K562 (cell line): ENCODE results near the gene MMEL1. TPM values are rescaled to one million over a fixed set of nuclear protein-coding genes. Genes with fewer than 3 reads are reported as not detected.

Source experiments
- ERF ChIP-seq: fragments of 450-650 bp; formaldehyde crosslinking; IDR thresholded peaks from 2 replicates; pipeline ENCODE4 v1.4.0; 2020; ENCODE audit warnings: mild to moderate bottlenecking, mixed read lengths
- MCM3 ChIP-seq: fragments of 450-650 bp; IDR thresholded peaks from 2 replicates; pipeline ENCODE4 v1.6.1; 2016
- MTA3 ChIP-seq: fragments of 450-650 bp; formaldehyde crosslinking; IDR thresholded peaks from 2 replicates; pipeline ENCODE4 v1.6.1; 2017; ENCODE audit warnings: mild to moderate bottlenecking, borderline replicate concordance
- PML ChIP-seq: IDR thresholded peaks from 2 replicates; pipeline ENCODE4 v1.6.1; 2012; ENCODE audit warnings: low read length, inconsistent platforms
- SMARCA4 ChIP-seq: fragments of 450-650 bp; IDR thresholded peaks from 2 replicates; pipeline ENCODE4 v1.6.1; 2016
- SP1 ChIP-seq: sonication (generic); formaldehyde crosslinking; IDR thresholded peaks from 2 replicates; pipeline ENCODE4 v1.8.1; 2022; ENCODE audit warnings: mild to moderate bottlenecking, missing genetic modification reagents
- TCF7 ChIP-seq: sonication (generic); IDR thresholded peaks from 2 replicates; pipeline ENCODE4 v1.6.1; 2016; ENCODE audit warnings: antibody characterized with exemption, borderline replicate concordance
- ZNF197 ChIP-seq: fragments of 200-800 bp; sonication (Bioruptor generic); IDR thresholded peaks from 2 replicates; pipeline ENCODE4 v1.6.1; 2016; ENCODE audit warnings: low read depth, missing genetic modification characterization, missing compliant biosample characterization
- ZNF431 ChIP-seq: sonication (generic); formaldehyde crosslinking; IDR thresholded peaks from 2 replicates; pipeline ENCODE4 v1.8.0; 2022; ENCODE audit warnings: mild to moderate bottlenecking, missing genetic modification reagents
- ZNF780A ChIP-seq: fragments of 250-450 bp; sonication (Bioruptor Pico); IDR thresholded peaks from 2 replicates; pipeline ENCODE4 v1.5.0; 2021; ENCODE audit warnings: mild to moderate bottlenecking
- polyA plus RNA-seq, 8 experiments: library from polyadenylated mRNA; depleted of rRNA in 4 of 8; stranded (reverse) in 5 of 8; unstranded in 3 of 8; fragments of >200 nt; fragmentation: Nextera tagmentation in 2 of 8; fragmentation: Illumina TruSeq in 1 of 8; extraction: Ambion mirVana in 2 of 8; extraction: Trizol in 1 of 8; gene quantifications; 2 replicates each; pipeline versions ENCODE4 v1.2.1 to v1.2.3, GENCODE V29; 2011 to 2014; ENCODE audit warnings: inconsistent platforms in 1 of 8, missing spikeins in 1 of 8
- total RNA-seq, 7 experiments: library from RNA; depleted of rRNA in 6 of 7; stranded (reverse); fragments of >200 nt in 6 of 7; fragmentation: Illumina TruSeq in 2 of 7; extraction: Trizol in 2 of 7; gene quantifications; 2 replicates each; pipeline versions ENCODE4 v1.2.1 to v1.2.3, GENCODE V29; 2011 to 2021; ENCODE audit warnings: low replicate concordance in 1 of 7
- TF ChIP-seq, protein P1 (sequence below): sonication (generic); formaldehyde crosslinking; IDR thresholded peaks from 2 replicates; pipeline ENCODE4 v1.8.0; 2023; ENCODE audit warnings: mild to moderate bottlenecking, missing genetic modification reagents
- TF ChIP-seq, protein P2 (sequence below): fragments of 250-450 bp; sonication (Bioruptor Pico); IDR thresholded peaks from 2 replicates; pipeline ENCODE4 v1.4.0; 2020; ENCODE audit warnings: mild to moderate bottlenecking, moderate library complexity
- TF ChIP-seq, protein P3 (sequence below): fragments of 250-450 bp; sonication (Bioruptor Pico); IDR thresholded peaks from 2 replicates; pipeline ENCODE4 v1.8.0; 2022; ENCODE audit warnings: inconsistent platforms
- TF ChIP-seq, protein P4 (sequence below): sonication (generic); formaldehyde crosslinking; IDR thresholded peaks from 2 replicates; pipeline ENCODE4 v1.9.0; 2022; ENCODE audit warnings: mild to moderate bottlenecking, missing genetic modification reagents
- TF ChIP-seq, protein P5 (sequence below): conservative IDR thresholded peaks from 2 replicates; pipeline ENCODE4 v1.6.1; 2011; ENCODE audit warnings: low read depth, mild to moderate bottlenecking, low read length; ENCODE audit not compliant: control insufficient read depth
- TF ChIP-seq, protein P6 (sequence below): fragments of 250-450 bp; sonication (Bioruptor Pico); IDR thresholded peaks from 2 replicates; pipeline ENCODE4 v1.9.0; 2021; ENCODE audit warnings: mild to moderate bottlenecking, inconsistent platforms

The MMEL1 gene
- total and polyA plus RNA-seq, 9 of the 15 experiments (the other 6 are each of a cell fraction or from before 2014, with no cell fraction given): not detected

DNA sequence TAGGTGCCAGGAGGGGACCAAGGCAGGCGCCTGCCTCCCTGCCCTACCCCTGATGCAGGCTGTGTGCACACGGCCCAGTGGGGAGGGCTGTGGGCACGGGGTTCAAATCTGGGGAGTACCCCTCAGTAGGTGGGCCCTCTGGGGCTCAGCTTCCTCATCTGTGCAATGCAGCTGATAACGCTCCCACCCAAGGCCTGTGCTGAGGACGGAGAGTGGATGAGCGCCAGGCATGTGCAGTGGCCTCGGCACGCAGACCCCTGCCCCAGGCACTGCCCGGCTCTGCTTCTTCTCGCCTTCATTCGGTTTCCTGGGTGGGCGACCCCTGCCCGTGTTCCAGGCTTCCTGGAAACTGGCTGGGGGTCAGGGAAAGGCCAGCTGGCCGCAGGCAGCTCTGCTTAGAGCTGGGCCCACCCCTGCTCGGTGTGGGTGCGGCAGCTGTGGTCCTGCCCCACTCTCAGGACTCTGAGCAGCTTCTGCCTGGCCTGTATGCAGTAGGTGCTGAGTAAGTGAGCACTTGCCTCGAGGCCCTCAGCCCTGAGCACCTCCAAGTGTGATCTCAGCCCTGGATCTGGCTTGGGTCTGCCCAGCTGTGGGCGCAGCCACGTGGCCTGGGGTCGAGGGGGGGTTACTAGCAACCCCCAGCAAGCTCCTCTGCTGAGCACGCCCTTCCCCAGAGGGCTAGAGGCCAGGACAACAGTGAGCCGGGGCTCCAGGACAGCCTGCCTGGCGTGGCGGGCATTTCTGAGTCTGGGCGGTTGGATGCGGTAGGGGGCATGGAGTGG lies 88.5 kb downstream of the MMEL1 start (continued):
- TF ChIP-seq, protein P1, sequence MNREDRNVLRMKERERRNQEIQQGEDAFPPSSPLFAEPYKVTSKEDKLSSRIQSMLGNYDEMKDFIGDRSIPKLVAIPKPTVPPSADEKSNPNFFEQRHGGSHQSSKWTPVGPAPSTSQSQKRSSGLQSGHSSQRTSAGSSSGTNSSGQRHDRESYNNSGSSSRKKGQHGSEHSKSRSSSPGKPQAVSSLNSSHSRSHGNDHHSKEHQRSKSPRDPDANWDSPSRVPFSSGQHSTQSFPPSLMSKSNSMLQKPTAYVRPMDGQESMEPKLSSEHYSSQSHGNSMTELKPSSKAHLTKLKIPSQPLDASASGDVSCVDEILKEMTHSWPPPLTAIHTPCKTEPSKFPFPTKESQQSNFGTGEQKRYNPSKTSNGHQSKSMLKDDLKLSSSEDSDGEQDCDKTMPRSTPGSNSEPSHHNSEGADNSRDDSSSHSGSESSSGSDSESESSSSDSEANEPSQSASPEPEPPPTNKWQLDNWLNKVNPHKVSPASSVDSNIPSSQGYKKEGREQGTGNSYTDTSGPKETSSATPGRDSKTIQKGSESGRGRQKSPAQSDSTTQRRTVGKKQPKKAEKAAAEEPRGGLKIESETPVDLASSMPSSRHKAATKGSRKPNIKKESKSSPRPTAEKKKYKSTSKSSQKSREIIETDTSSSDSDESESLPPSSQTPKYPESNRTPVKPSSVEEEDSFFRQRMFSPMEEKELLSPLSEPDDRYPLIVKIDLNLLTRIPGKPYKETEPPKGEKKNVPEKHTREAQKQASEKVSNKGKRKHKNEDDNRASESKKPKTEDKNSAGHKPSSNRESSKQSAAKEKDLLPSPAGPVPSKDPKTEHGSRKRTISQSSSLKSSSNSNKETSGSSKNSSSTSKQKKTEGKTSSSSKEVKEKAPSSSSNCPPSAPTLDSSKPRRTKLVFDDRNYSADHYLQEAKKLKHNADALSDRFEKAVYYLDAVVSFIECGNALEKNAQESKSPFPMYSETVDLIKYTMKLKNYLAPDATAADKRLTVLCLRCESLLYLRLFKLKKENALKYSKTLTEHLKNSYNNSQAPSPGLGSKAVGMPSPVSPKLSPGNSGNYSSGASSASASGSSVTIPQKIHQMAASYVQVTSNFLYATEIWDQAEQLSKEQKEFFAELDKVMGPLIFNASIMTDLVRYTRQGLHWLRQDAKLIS: no peak
- TF ChIP-seq ZNF197 (CRISPR knock-in tag): peak; percentile 55
- no peak for TF ChIP-seq ERF (CRISPR knock-in tag)
- TF ChIP-seq, protein P2, sequence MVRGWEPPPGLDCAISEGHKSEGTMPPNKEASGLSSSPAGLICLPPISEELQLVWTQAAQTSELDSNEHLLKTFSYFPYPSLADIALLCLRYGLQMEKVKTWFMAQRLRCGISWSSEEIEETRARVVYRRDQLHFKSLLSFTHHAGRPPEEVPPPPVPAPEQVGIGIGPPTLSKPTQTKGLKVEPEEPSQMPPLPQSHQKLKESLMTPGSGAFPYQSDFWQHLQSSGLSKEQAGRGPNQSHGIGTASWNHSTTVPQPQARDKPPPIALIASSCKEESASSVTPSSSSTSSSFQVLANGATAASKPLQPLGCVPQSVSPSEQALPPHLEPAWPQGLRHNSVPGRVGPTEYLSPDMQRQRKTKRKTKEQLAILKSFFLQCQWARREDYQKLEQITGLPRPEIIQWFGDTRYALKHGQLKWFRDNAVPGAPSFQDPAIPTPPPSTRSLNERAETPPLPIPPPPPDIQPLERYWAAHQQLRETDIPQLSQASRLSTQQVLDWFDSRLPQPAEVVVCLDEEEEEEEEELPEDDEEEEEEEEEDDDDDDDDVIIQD (CRISPR knock-in tag): no peak
- TF ChIP-seq, protein P3, sequence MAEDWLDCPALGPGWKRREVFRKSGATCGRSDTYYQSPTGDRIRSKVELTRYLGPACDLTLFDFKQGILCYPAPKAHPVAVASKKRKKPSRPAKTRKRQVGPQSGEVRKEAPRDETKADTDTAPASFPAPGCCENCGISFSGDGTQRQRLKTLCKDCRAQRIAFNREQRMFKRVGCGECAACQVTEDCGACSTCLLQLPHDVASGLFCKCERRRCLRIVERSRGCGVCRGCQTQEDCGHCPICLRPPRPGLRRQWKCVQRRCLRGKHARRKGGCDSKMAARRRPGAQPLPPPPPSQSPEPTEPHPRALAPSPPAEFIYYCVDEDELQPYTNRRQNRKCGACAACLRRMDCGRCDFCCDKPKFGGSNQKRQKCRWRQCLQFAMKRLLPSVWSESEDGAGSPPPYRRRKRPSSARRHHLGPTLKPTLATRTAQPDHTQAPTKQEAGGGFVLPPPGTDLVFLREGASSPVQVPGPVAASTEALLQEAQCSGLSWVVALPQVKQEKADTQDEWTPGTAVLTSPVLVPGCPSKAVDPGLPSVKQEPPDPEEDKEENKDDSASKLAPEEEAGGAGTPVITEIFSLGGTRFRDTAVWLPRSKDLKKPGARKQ (CRISPR knock-in tag): no peak
- TF ChIP-seq ZNF780A (CRISPR knock-in tag): no peak
- no peak for TF ChIP-seq TCF7
- TF ChIP-seq MCM3: no peak
- TF ChIP-seq, protein P4, sequence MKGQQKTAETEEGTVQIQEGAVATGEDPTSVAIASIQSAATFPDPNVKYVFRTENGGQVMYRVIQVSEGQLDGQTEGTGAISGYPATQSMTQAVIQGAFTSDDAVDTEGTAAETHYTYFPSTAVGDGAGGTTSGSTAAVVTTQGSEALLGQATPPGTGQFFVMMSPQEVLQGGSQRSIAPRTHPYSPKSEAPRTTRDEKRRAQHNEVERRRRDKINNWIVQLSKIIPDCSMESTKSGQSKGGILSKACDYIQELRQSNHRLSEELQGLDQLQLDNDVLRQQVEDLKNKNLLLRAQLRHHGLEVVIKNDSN (CRISPR knock-in tag): peak; percentile 68
- TF ChIP-seq ZNF431 (CRISPR knock-in tag): no peak
- TF ChIP-seq, protein P5, sequence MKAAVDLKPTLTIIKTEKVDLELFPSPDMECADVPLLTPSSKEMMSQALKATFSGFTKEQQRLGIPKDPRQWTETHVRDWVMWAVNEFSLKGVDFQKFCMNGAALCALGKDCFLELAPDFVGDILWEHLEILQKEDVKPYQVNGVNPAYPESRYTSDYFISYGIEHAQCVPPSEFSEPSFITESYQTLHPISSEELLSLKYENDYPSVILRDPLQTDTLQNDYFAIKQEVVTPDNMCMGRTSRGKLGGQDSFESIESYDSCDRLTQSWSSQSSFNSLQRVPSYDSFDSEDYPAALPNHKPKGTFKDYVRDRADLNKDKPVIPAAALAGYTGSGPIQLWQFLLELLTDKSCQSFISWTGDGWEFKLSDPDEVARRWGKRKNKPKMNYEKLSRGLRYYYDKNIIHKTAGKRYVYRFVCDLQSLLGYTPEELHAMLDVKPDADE: no peak
- no peak for TF ChIP-seq SP1 (CRISPR knock-in tag)
- no peak for TF ChIP-seq PML
- 0 out of 2 replicates have a peak, but pooled peaks have one; percentile 13 for TF ChIP-seq SMARCA4
- TF ChIP-seq, protein P6, sequence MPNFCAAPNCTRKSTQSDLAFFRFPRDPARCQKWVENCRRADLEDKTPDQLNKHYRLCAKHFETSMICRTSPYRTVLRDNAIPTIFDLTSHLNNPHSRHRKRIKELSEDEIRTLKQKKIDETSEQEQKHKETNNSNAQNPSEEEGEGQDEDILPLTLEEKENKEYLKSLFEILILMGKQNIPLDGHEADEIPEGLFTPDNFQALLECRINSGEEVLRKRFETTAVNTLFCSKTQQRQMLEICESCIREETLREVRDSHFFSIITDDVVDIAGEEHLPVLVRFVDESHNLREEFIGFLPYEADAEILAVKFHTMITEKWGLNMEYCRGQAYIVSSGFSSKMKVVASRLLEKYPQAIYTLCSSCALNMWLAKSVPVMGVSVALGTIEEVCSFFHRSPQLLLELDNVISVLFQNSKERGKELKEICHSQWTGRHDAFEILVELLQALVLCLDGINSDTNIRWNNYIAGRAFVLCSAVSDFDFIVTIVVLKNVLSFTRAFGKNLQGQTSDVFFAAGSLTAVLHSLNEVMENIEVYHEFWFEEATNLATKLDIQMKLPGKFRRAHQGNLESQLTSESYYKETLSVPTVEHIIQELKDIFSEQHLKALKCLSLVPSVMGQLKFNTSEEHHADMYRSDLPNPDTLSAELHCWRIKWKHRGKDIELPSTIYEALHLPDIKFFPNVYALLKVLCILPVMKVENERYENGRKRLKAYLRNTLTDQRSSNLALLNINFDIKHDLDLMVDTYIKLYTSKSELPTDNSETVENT (CRISPR knock-in tag): no peak
- no peak for TF ChIP-seq MTA3
